PFSK-1 (cell line): ENCODE measurements around the gene OSBPL8.

Source experiments
- FOXP2 ChIP-seq: optimal IDR thresholded peaks from 2 replicates; pipeline ENCODE3; 2011; ENCODE audit warnings: borderline replicate concordance, control low read depth, inconsistent platforms; ENCODE audit not compliant: insufficient read depth; ENCODE audit errors: extremely low read length, extremely low read depth
- POLR2AphosphoS5 ChIP-seq: IDR thresholded peaks from 2 replicates; pipeline ENCODE4 v1.6.1; 2012; ENCODE audit warnings: low read depth, mild to moderate bottlenecking, control low read depth, low read length, moderate library complexity
- REST ChIP-seq, 2 experiments: IDR thresholded peaks; 2 replicates each; pipeline versions ENCODE4 v1.6.1 to v1.8.0; 2011 to 2012; ENCODE audit warnings: low read depth in 2 of 2, low read length in 2 of 2, control low read depth in 1 of 2, inconsistent platforms in 1 of 2, mild to moderate bottlenecking in 1 of 2, moderate library complexity in 1 of 2; ENCODE audit not compliant: insufficient read depth in 1 of 2

GRCh38 chr12:76317976-76318375 lies 241.6 kb downstream of the OSBPL8 start:
- TF ChIP-seq POLR2AphosphoS5 (no peak), REST (IDR thresholded peaks at IDR 0.05; ENCODE audit: insufficient read depth in 1 of 2, low read depth in 2 of 2, low read length in 2 of 2) (no peak), FOXP2 (no peak)
